ENCODE measurements around the gene ZNF581. TPM values are rescaled to one million over a fixed set of nuclear protein-coding genes. Genes with fewer than 3 reads are reported as not detected.

ZNF581 gene
- total RNA-seq, 1 experiment from 2014 or later: 37.5 TPM

Other genes with a start within 250 kb of the ZNF581 start
- gene UBE2S, start 235.9 kb upstream of the ZNF581 start, total RNA-seq (2014; rRNA removed): 2,068 and 2,245 TPM in 2 replicates
- not detected in 2 replicates for gene SHISA7, start 200.3 kb upstream of the ZNF581 start, total RNA-seq (2014; rRNA removed)
- 251 and 270 TPM in 2 replicates for gene ISOC2, start 182.0 kb upstream of the ZNF581 start, total RNA-seq (2014; rRNA removed)
- gene C19orf85, start 178.9 kb upstream of the ZNF581 start, total RNA-seq (2014; rRNA removed): not detected in 2 replicates
- 11.8 and 24.2 TPM in 2 replicates for gene ZNF628, start 167.0 kb upstream of the ZNF581 start, total RNA-seq (2014; rRNA removed)
- gene NAT14, start 158.5 kb upstream of the ZNF581 start, total RNA-seq (2014; rRNA removed): 17.5 and 21.0 TPM in 2 replicates
- gene SSC5D, start 155.2 kb upstream of the ZNF581 start, total RNA-seq (2014; rRNA removed): 0.17 TPM in 1 of 2 replicates, not detected in the other
- not detected in 2 replicates for gene SBK2, start 106.5 kb upstream of the ZNF581 start, total RNA-seq (2014; rRNA removed)
- 0.46 TPM in 1 of 2 replicates, not detected in the other for gene SBK3, start 98.1 kb upstream of the ZNF581 start, total RNA-seq (2014; rRNA removed)
- 13.5 and 26.1 TPM in 2 replicates for gene ZNF579, start 62.8 kb upstream of the ZNF581 start, total RNA-seq (2014; rRNA removed)
- gene FIZ1, start 44.1 kb upstream of the ZNF581 start, total RNA-seq (2014; rRNA removed): 11.6 and 11.7 TPM in 2 replicates
- 27.7 and 33.1 TPM in 2 replicates for gene ZNF524, start 43.4 kb upstream of the ZNF581 start, total RNA-seq (2014; rRNA removed)
- 5.5 and 8.2 TPM in 2 replicates for gene ZNF865, start 38.0 kb upstream of the ZNF581 start, total RNA-seq (2014; rRNA removed)
- 9.0 and 18.0 TPM in 2 replicates for gene ZNF784, start 19.1 kb upstream of the ZNF581 start, total RNA-seq (2014; rRNA removed)
- 15.2 and 23.9 TPM in 2 replicates for gene ZNF580, start 2.6 kb upstream of the ZNF581 start, total RNA-seq (2014; rRNA removed)
- gene CCDC106, start 4.6 kb downstream of the ZNF581 start, total RNA-seq (2014; rRNA removed): 36.0 and 41.4 TPM in 2 replicates
- gene U2AF2, start 11.4 kb downstream of the ZNF581 start, total RNA-seq (2014; rRNA removed): 343 and 360 TPM in 2 replicates
- gene EPN1, start 31.6 kb downstream of the ZNF581 start, total RNA-seq (2014; rRNA removed): 203 and 240 TPM in 2 replicates
- gene NLRP9, start 94.8 kb downstream of the ZNF581 start, total RNA-seq (2014; rRNA removed): not detected in 2 replicates
- not detected in 2 replicates for gene RFPL4A, start 115.4 kb downstream of the ZNF581 start, total RNA-seq (2014; rRNA removed)
- gene RFPL4AL1, start 125.5 kb downstream of the ZNF581 start, total RNA-seq (2014; rRNA removed): not detected in 2 replicates
- gene NLRP11, start 188.3 kb downstream of the ZNF581 start, total RNA-seq (2014; rRNA removed): 0.15 and 0.23 TPM in 2 replicates
- gene NLRP4, start 192.9 kb downstream of the ZNF581 start, total RNA-seq (2014; rRNA removed): not detected in 2 replicates